AG10803 (cell line): Measurements from ENCODE around the gene C1orf87.
A peak's percentile ranks its signal among the peaks of the same experiment; 100 is the strongest.

Source experiments
- DNase-seq: peaks from one replicate; pipeline ENCODE4 v3.0.0; 2010; ENCODE audit warnings: low read depth
- H3K4me3 ChIP-seq: 2 replicates; pipeline ENCODE4 v1.5.1; 2011; ENCODE audit warnings: mild to moderate bottlenecking, low read length, control low read depth
- CTCF ChIP-seq: conservative IDR thresholded peaks from 2 replicates; pipeline ENCODE4 v1.5.1; 2011; ENCODE audit warnings: mild to moderate bottlenecking, low read length, control low read depth, inconsistent platforms

C1orf87 gene

GRCh38 chr1:60049188-60049587 is 24.4 kb downstream of the C1orf87 start:
- TF ChIP-seq CTCF, result no peak
- DNase-seq, result no peak
- H3K4me3 ChIP-seq, result no peak overlapping the region

- H3K4me3 ChIP-seq, result no peak overlapping the region
- TF ChIP-seq CTCF, result no peak
- DNase-seq, result peak; percentile 70
Observed at GRCh38 chr1:60044881-60045280, 28.7 kb downstream of the C1orf87 start.

GRCh38 chr1:60041783-60042182 is 31.8 kb downstream of the C1orf87 start:
- no peak for DNase-seq

GRCh38 chr1:60037669-60038068 is 35.9 kb downstream of the C1orf87 start:
- DNase-seq, result no peak
- TF ChIP-seq CTCF, result no peak
- no peak overlapping the region for H3K4me3 ChIP-seq

More at GRCh38 chr1:60041783-60042182, 31.8 kb downstream of the C1orf87 start:
- TF ChIP-seq CTCF, result no peak
- no peak overlapping the region for H3K4me3 ChIP-seq

- H3K4me3 ChIP-seq, result no peak overlapping the region
- peak; percentile 45 for DNase-seq
- TF ChIP-seq CTCF, result no peak
Observed at GRCh38 chr1:60036856-60037460, 36.6 kb downstream of the C1orf87 start.

GRCh38 chr1:60035921-60036320 is 37.6 kb downstream of the C1orf87 start:
- no peak overlapping the region for H3K4me3 ChIP-seq
- peak; percentile 11; the same call in 1 of the 2 replicates for TF ChIP-seq CTCF
- no peak for DNase-seq

GRCh38 chr1:60034999-60035398 is 38.6 kb downstream of the C1orf87 start:
- TF ChIP-seq CTCF, result no peak
- no peak overlapping the region for H3K4me3 ChIP-seq
- DNase-seq, result no peak
